Measurements from ENCODE around the gene RPL39L. TPM values are rescaled to one million over a fixed set of nuclear protein-coding genes. Genes with fewer than 3 reads are reported as not detected.

Gene RPL39L
- total and polyA plus RNA-seq, 2 of the 4 experiments (the other 2 are of a cell fraction): 18.1 to 34.6 TPM

DNA sequence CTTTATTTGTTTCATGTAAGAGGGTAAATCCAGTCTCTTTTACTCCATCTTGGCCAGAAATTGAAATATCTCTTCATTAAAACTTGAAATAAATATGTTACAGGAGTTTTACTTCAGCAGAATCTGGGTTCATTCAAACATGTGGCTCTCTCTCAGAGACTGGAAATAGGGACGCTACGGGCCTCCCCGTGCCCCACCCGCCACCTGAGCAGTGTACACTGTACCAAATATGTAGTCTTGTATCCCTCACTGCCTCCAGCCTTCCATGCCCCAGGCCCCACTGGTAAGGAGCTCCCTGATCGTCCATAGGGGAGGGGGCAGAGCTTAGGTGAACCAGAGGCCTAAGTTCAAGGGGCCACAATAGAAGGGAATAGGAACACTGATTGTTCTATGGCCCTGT, 36.0 kb downstream of the RPL39L start:
- Histone ChIP-seq H4K91ac (ENCODE audit: insufficient read depth, low read depth, low read length) (no peak overlapping the region), H4K5ac (ENCODE audit: low read depth, low read length) (no peak overlapping the region), H3K4me2 (ENCODE audit: low read depth, low read length) (no peak overlapping the region), H3K27me3 (ENCODE audit: control insufficient read depth, insufficient read depth, low read length) (no peaks in the 10 kb centered on the region), H3K9me1 (ENCODE audit: insufficient read depth, low read length) (0 out of 2 replicates have a peak, but pooled peaks cover 7% of the 10 kb centered on the region), H2AK5ac (ENCODE audit: low read depth, low read length) (no peak overlapping the region), H3K9me3 (ENCODE audit: control insufficient read depth, insufficient read depth, low read length) (no peaks in the 10 kb centered on the region), H3K18ac (ENCODE audit: low read depth, low read length) (no peak overlapping the region), H3K4me3 (ENCODE audit: insufficient read depth, low read depth, low read length) (no peak overlapping the region), H4K8ac (ENCODE audit: low read depth in 2 of 2, low read length in 2 of 2) (no peak overlapping the region), H2BK120ac (ENCODE audit: low read depth, low read length) (no peak overlapping the region), H3K14ac (replicated peaks; ENCODE audit: low read depth, low read length) (no peak overlapping the region), H3K23ac (ENCODE audit: low read depth, low read length) (no peak overlapping the region), H2BK15ac (ENCODE audit: low read depth, low read length) (no peak overlapping the region), H2AFZ (replicated peaks; ENCODE audit: low read length, poor library complexity) (no peak overlapping the region), H4K20me1 (ENCODE audit: insufficient read depth, low read length) (no peaks in the 10 kb centered on the region), H3K9ac (ENCODE audit: low read depth, low read length) (no peak overlapping the region), H3K79me1 (ENCODE audit: low read depth in 1 of 2, low read length in 2 of 2) (no peaks in the 10 kb centered on the region), H2AK9ac (replicated peaks; ENCODE audit: low read depth, low read length, poor library complexity) (no peak overlapping the region), H3K27ac (ENCODE audit: insufficient read depth, low read length) (no peak overlapping the region), H3K4me1 (ENCODE audit: control insufficient read depth, insufficient read depth, low read length) (peaks cover 5% of the 10 kb centered on the region), H2BK20ac (ENCODE audit: low read depth, low read length) (no peak overlapping the region), H2BK5ac (ENCODE audit: low read depth, low read length, poor library complexity, severe bottlenecking) (no peak overlapping the region), H3K36me3 (ENCODE audit: control insufficient read depth, insufficient read depth, low read length) (no peaks in the 10 kb centered on the region), H3K4ac (ENCODE audit: low read depth, low read length) (no peak overlapping the region), H3K56ac (ENCODE audit: extremely low read depth, insufficient read depth, low read length) (no peak overlapping the region)
- no CpG with 5 or more reads among the region's 5 CpGs for WGBS, 2 experiments (ENCODE audit: extremely low coverage in 2 of 2, insufficient read length in 1 of 2)
- no TSS peak for BruUV-seq (replicated peaks)
- CTCF ChIA-PET: no interaction called here
- POLR2A ChIA-PET (ENCODE audit: unreplicated experiment): no interaction called here
- ATAC-seq (ENCODE audit: low read depth) (no peak), DNase-seq (no peak)
- intact Hi-C loops (cut with micrococcal nuclease): no loop called here
- dilution Hi-C loops (cut with HindIII; ENCODE audit: low sequenced_read_pairs, unreplicated experiment): no loop called here
- in situ Hi-C loops (cut with MboI; ENCODE audit: low sequenced_read_pairs): no loop called here
- no peak for TF ChIP-seq MAFK (IDR thresholded peaks at IDR 0.05; ENCODE audit: low read depth, low read length)

Measured in IMR-90 (cell line).